OCI-LY3 (cell line): ENCODE measurements around the gene HAGHL.

ENCODE experiments used
- EZH2phosphoT487 ChIP-seq: fragments of 200-600 bp; shearing (Covaris generic); IDR thresholded peaks from 2 replicates; pipeline ENCODE4 v1.6.1; 2018; ENCODE audit warnings: antibody characterized with exemption, mixed run types, low read depth
- TF ChIP-seq, protein P1 (sequence below): fragments of 200-600, 300-600 bp; sonication (generic); IDR thresholded peaks from 2 replicates; pipeline ENCODE4 v1.5.1; 2014; ENCODE audit warnings: antibody characterized with exemption, low read length, low read depth

DNA sequence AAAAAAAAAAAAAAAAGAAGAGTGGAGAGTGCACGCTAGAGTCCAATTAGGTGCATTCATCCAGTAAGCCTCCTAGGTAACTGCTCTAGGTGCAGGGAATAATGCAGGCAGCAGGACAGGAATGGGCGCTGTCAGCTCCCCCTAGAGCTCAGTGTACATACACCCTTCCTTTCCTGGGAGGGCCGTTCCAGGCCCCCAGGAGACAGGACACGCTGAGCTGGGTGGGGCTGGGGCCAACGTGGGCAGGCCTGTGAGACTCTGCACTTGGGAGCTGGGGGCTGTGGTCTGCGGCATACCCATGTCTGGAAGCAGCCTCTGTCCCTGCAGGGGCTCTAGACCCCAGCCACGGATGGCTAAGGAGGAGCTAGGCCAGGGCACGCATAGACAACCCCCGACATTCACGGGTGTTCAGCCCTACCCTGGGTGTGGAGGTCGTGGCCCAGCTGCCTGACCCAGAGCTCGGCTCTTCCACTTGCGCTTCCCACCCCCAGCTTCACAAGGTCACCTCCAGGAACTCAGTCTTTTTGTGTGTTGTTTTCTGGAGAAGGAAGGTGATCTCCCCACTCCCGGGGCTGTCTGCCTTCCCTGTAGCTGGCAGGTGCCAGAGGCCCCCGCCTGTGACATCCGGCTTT is 7.0 kb upstream of the HAGHL start:
- TF ChIP-seq, protein P1, sequence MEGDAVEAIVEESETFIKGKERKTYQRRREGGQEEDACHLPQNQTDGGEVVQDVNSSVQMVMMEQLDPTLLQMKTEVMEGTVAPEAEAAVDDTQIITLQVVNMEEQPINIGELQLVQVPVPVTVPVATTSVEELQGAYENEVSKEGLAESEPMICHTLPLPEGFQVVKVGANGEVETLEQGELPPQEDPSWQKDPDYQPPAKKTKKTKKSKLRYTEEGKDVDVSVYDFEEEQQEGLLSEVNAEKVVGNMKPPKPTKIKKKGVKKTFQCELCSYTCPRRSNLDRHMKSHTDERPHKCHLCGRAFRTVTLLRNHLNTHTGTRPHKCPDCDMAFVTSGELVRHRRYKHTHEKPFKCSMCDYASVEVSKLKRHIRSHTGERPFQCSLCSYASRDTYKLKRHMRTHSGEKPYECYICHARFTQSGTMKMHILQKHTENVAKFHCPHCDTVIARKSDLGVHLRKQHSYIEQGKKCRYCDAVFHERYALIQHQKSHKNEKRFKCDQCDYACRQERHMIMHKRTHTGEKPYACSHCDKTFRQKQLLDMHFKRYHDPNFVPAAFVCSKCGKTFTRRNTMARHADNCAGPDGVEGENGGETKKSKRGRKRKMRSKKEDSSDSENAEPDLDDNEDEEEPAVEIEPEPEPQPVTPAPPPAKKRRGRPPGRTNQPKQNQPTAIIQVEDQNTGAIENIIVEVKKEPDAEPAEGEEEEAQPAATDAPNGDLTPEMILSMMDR = no peak
- no peak for TF ChIP-seq EZH2phosphoT487
